ENCODE data around the gene RABAC1. TPM values are rescaled to one million over a fixed set of nuclear protein-coding genes. Genes with fewer than 3 reads are reported as not detected.

The RABAC1 gene
- total and polyA plus RNA-seq, 9 of the 15 experiments (the other 6 are each of a cell fraction or from before 2014, with no cell fraction given): 2.4 to 28.1 (median 9.3) TPM

GRCh38 chr19:41994994-41995958 is 36.2 kb upstream of the RABAC1 start:
- no peak overlapping the region for H3K4me2 ChIP-seq (ENCODE audit: insufficient read depth, low read length)
- TF ChIP-seq ZFX (CRISPR knock-in tag; IDR thresholded peaks at IDR 0.05) (no peak), EGR1 (conservative IDR thresholded peaks at IDR 0.05) (peak; percentile 46; the same call in 1 of the 2 replicates)
- H3K9ac ChIP-seq (ENCODE audit: insufficient read depth in 1 of 2, low read depth in 2 of 2, low read length in 2 of 2): no peak overlapping the region
- FAIRE-seq: peak; percentile 67
- no peak for ATAC-seq
- BruUV-seq (replicated peaks): no TSS peak
- peaks cover 8% of the 10 kb centered on the region for H4K20me1 ChIP-seq (replicated peaks; ENCODE audit: control insufficient read depth, insufficient read depth, low read length)
- H3K4me3 ChIP-seq: no peak overlapping the region
- no peak for DNase-seq (ENCODE audit: extremely low read depth in 1 of 4, low spot score in 3 of 4)
- peaks cover 0 to 44% of the 10 kb centered on the region in 2 experiments; a peak in 2 of 5 replicates for H3K4me1 ChIP-seq (replicated peaks in 1 of 2; ENCODE audit: control insufficient read depth in 2 of 2, insufficient read depth in 2 of 2, low read length in 2 of 2)
- H3K36me3 ChIP-seq (ENCODE audit: control insufficient read depth, insufficient read depth, low read length): no peaks in the 10 kb centered on the region
- H3K27ac ChIP-seq (ENCODE audit: extremely low read depth, low read depth, low read length): no peak overlapping the region
- intact Hi-C loops (cut with micrococcal nuclease) (no loop called here), in situ Hi-C loops (cut with MboI) (no loop called here)
- H3K9me3 ChIP-seq (replicated peaks; ENCODE audit: control insufficient read depth, insufficient read depth, low read depth, low read length): no peaks in the 10 kb centered on the region
- no peaks in the 10 kb centered on the region for H3K79me2 ChIP-seq (ENCODE audit: control insufficient read depth, insufficient read depth, low read length)
- ChIA-PET POLR2A (interaction anchor here (0.7 to 0.9 kb wide), 2 partner anchors 10 to 15 kb away, joined by 3 to 4 read pairs; no protein-coding TSS in a partner anchor), CTCF (ENCODE audit: low intra/inter-chr PET ratio) (no interaction called here)
- WGBS (ENCODE audit: insufficient coverage, low coverage, missing lambda C conversion rate): 6% methylated on average over 19 of the region's 19 CpGs
- H2AFZ ChIP-seq (ENCODE audit: low read depth, low read length): no peak overlapping the region
- H3K27me3 ChIP-seq (ENCODE audit: control insufficient read depth in 2 of 2, insufficient read depth in 2 of 2, low read length in 2 of 2): peaks cover 10 to 57% of the 10 kb centered on the region in 2 experiments; a peak in 4 of 5 replicates
- no peaks in the 10 kb centered on the region for H3K9me1 ChIP-seq (ENCODE audit: control insufficient read depth, insufficient read depth, low read length)

GRCh38 chr19:41994521-41994971 is 35.4 kb upstream of the RABAC1 start:
- 2% methylated on average over 6 of the region's 13 CpGs for WGBS (ENCODE audit: insufficient coverage, low coverage, missing lambda C conversion rate)
- no peak for ATAC-seq
- H3K4me1 ChIP-seq (replicated peaks in 1 of 2; ENCODE audit: control insufficient read depth in 2 of 2, insufficient read depth in 2 of 2, low read length in 2 of 2): peaks cover 0 to 44% of the 10 kb centered on the region in 2 experiments; a peak in 2 of 5 replicates
- POLR2A ChIA-PET: interaction anchor here (0.6 kb wide), 1 partner anchor 9 kb away, joined by 3 read pairs; no protein-coding TSS in a partner anchor
- H3K9me1 ChIP-seq (ENCODE audit: control insufficient read depth, insufficient read depth, low read length): no peaks in the 10 kb centered on the region
- intact Hi-C loops (cut with micrococcal nuclease) (no loop called here), in situ Hi-C loops (cut with MboI) (no loop called here)
- FAIRE-seq: no peak
- no peaks in the 10 kb centered on the region for H3K36me3 ChIP-seq (ENCODE audit: control insufficient read depth, insufficient read depth, low read length)
- BruUV-seq (replicated peaks): no TSS peak
- no peak overlapping the region for H3K4me2 ChIP-seq (ENCODE audit: insufficient read depth, low read length)
- H3K27me3 ChIP-seq (ENCODE audit: control insufficient read depth in 2 of 2, insufficient read depth in 2 of 2, low read length in 2 of 2): peaks cover 10 to 54% of the 10 kb centered on the region in 2 experiments; a peak in 4 of 5 replicates
- H3K9ac ChIP-seq (ENCODE audit: insufficient read depth in 1 of 2, low read depth in 2 of 2, low read length in 2 of 2): no peak overlapping the region
- peaks cover 8% of the 10 kb centered on the region for H4K20me1 ChIP-seq (replicated peaks; ENCODE audit: control insufficient read depth, insufficient read depth, low read length)
- CTCF ChIA-PET (ENCODE audit: low intra/inter-chr PET ratio): no interaction called here
- no peak for DNase-seq (ENCODE audit: extremely low read depth in 1 of 4, low spot score in 3 of 4)
- H3K79me2 ChIP-seq (ENCODE audit: control insufficient read depth, insufficient read depth, low read length): no peaks in the 10 kb centered on the region
- H3K9me3 ChIP-seq (replicated peaks; ENCODE audit: control insufficient read depth, insufficient read depth, low read depth, low read length): no peaks in the 10 kb centered on the region
- H3K4me3 ChIP-seq: no peak overlapping the region
- H2AFZ ChIP-seq (ENCODE audit: low read depth, low read length): no peak overlapping the region
- H3K27ac ChIP-seq (ENCODE audit: extremely low read depth, low read depth, low read length): no peak overlapping the region
- no peak for TF ChIP-seq PHF21A (IDR thresholded peaks at IDR 0.05; ENCODE audit: borderline replicate concordance, low read depth)
- no peak for TF ChIP-seq ZNF695 (CRISPR knock-in tag; IDR thresholded peaks at IDR 0.05)
- TF ChIP-seq PTTG1 (tag; IDR thresholded peaks at IDR 0.05; ENCODE audit: low read depth): no peak
- TF ChIP-seq IFI16 (CRISPR knock-in tag; IDR thresholded peaks at IDR 0.05): no peak
- TF ChIP-seq ZNF75A (CRISPR knock-in tag; IDR thresholded peaks at IDR 0.05): no peak
- no peak for TF ChIP-seq ZNF239 (CRISPR knock-in tag; IDR thresholded peaks at IDR 0.05)
- TF ChIP-seq CTBP1 (IDR thresholded peaks at IDR 0.05; ENCODE audit: borderline replicate concordance): no peak
- no peak for TF ChIP-seq ZNF707 (CRISPR knock-in tag; conservative IDR thresholded peaks at IDR 0.05)
- no peak for TF ChIP-seq ZNF785 (CRISPR knock-in tag; IDR thresholded peaks at IDR 0.05)
- TF ChIP-seq RUNX1 (IDR thresholded peaks at IDR 0.05; ENCODE audit: low read depth): no peak
- TF ChIP-seq GTF2E2 (tag; IDR thresholded peaks at IDR 0.05): no peak
